Neural cell (in vitro differentiated cells): ENCODE results near the gene TSPEAR. TPM values are rescaled to one million over a fixed set of nuclear protein-coding genes. Genes with fewer than 3 reads are reported as not detected.
"Not testable (repeated sequence)": the region's sequence is repeated elsewhere in the genome, so short reads cannot be mapped to it uniquely, and the experiment has no call there.

Experiments used
- H2AFZ ChIP-seq: fragments of 200-600, 300-800 bp; sonication (generic), shearing (Covaris generic); 2 replicates; pipeline ENCODE4 v1.6.0; 2014; ENCODE audit warnings: low read depth, mild to moderate bottlenecking, antibody characterized with exemption, low read length, moderate library complexity
- H3F3A ChIP-seq: fragments of 200-600 bp; shearing (Covaris generic); 2 replicates; pipeline ENCODE4 v1.6.1; 2016; ENCODE audit warnings: mild to moderate bottlenecking, moderate library complexity, mixed read lengths, antibody characterized with exemption, low read length; ENCODE audit not compliant: insufficient read depth, poor library complexity, severe bottlenecking
- H3K27ac ChIP-seq: fragments of 200-600, 300-800 bp; sonication (generic), shearing (Covaris generic); 2 replicates; pipeline ENCODE4 v1.5.1; 2014; ENCODE audit warnings: mild to moderate bottlenecking, low read length, moderate library complexity
- H3K27me3 ChIP-seq: fragments of 300-800, 200-600 bp; sonication (generic), shearing (Covaris generic); 2 replicates; pipeline ENCODE4 v1.6.0; 2014; ENCODE audit warnings: mild to moderate bottlenecking, low read depth, low read length, moderate library complexity; ENCODE audit not compliant: insufficient read depth
- H3K36me3 ChIP-seq: fragments of 300-800, 200-600 bp; sonication (generic), shearing (Covaris generic); 2 replicates; pipeline ENCODE4 v1.5.1; 2014; ENCODE audit warnings: mild to moderate bottlenecking, antibody characterized with exemption, low read length, moderate library complexity; ENCODE audit not compliant: insufficient read depth
- H3K4me2 ChIP-seq: fragments of 300-800, 200-600 bp; sonication (generic), shearing (Covaris generic); 2 replicates; pipeline ENCODE4 v1.6.0; 2014; ENCODE audit warnings: mild to moderate bottlenecking, low read length
- H3K4me3 ChIP-seq: fragments of 300-800, 200-600 bp; sonication (generic), shearing (Covaris generic); 2 replicates; pipeline ENCODE4 v1.5.1; 2014; ENCODE audit warnings: mild to moderate bottlenecking, low read length, moderate library complexity
- H3K79me2 ChIP-seq: fragments of 200-600 bp; shearing (Covaris generic); replicated peaks from 2 replicates; pipeline ENCODE4 v1.6.0; 2014; ENCODE audit warnings: mild to moderate bottlenecking, low read length, moderate library complexity; ENCODE audit not compliant: insufficient read depth
- H3K9ac ChIP-seq: fragments of 300-800, 200-600 bp; sonication (generic), shearing (Covaris generic); 2 replicates; pipeline ENCODE4 v1.6.1; 2016; ENCODE audit warnings: mild to moderate bottlenecking, low read length, mixed read lengths
- H3K9me2 ChIP-seq: fragments of 200-600 bp; shearing (Covaris generic); 2 replicates; pipeline ENCODE4 v1.6.1; 2016; ENCODE audit warnings: mild to moderate bottlenecking, low read length, mixed read lengths; ENCODE audit not compliant: insufficient read depth
- H3K9me3 ChIP-seq: fragments of 200-600, 300-800 bp; sonication (generic), shearing (Covaris generic); 2 replicates; pipeline ENCODE4 v1.6.1; 2016; ENCODE audit warnings: mild to moderate bottlenecking, mixed run types, low read length, moderate library complexity, mixed read lengths
- H4K20me1 ChIP-seq: fragments of 200-600 bp; shearing (Covaris generic); 2 replicates; pipeline ENCODE4 v1.6.1; 2016; ENCODE audit warnings: mild to moderate bottlenecking, mixed run types; ENCODE audit not compliant: insufficient read depth
- EP300 ChIP-seq: fragments of 450-650 bp; conservative IDR thresholded peaks from 2 replicates; pipeline ENCODE4 v1.6.1; 2014; ENCODE audit warnings: antibody characterized with exemption, mild to moderate bottlenecking, moderate library complexity; ENCODE audit not compliant: poor library complexity, severe bottlenecking
- EZH2 ChIP-seq: fragments of 200-600, 300-800 bp; shearing (Covaris generic), sonication (generic); IDR thresholded peaks from 2 replicates; pipeline ENCODE4 v1.6.1; 2014; ENCODE audit warnings: antibody characterized with exemption, low read length, borderline replicate concordance, mild to moderate bottlenecking; ENCODE audit not compliant: insufficient read depth, poor library complexity, severe bottlenecking
- MXI1 ChIP-seq: fragments of 450-650 bp; conservative IDR thresholded peaks from 2 replicates; pipeline ENCODE4 v1.6.1; 2014; ENCODE audit warnings: antibody characterized with exemption, mild to moderate bottlenecking; ENCODE audit not compliant: poor library complexity, severe bottlenecking
- POLR2AphosphoS5 ChIP-seq: IDR thresholded peaks from 2 replicates; pipeline ENCODE4 v1.6.1; 2012
- RAD21 ChIP-seq: fragments of 450-650 bp; conservative IDR thresholded peaks from 2 replicates; pipeline ENCODE4 v1.6.1; 2014; ENCODE audit warnings: antibody characterized with exemption, mild to moderate bottlenecking, moderate library complexity
- REST ChIP-seq: IDR thresholded peaks from 2 replicates; pipeline ENCODE4 v1.6.1; 2012; ENCODE audit warnings: borderline replicate concordance
- SMC3 ChIP-seq: fragments of 450-650 bp; conservative IDR thresholded peaks from 2 replicates; pipeline ENCODE4 v1.6.1; 2014; ENCODE audit warnings: antibody characterized with exemption, mild to moderate bottlenecking, moderate library complexity; ENCODE audit not compliant: poor library complexity
- TAF1 ChIP-seq: IDR thresholded peaks from 2 replicates; pipeline ENCODE4 v1.6.1; 2012; ENCODE audit warnings: low read depth
- polyA plus RNA-seq: library from polyadenylated mRNA; depleted of rRNA; stranded (reverse); fragments of >200 nt; gene quantifications from 2 replicates; pipeline ENCODE4 v1.2.3, GENCODE V29; 2014
- TF ChIP-seq, protein P1 (sequence below): fragments of 450-650 bp; IDR thresholded peaks from 2 replicates; pipeline ENCODE4 v1.5.1; 2014; ENCODE audit warnings: antibody characterized with exemption, mild to moderate bottlenecking, moderate library complexity; ENCODE audit not compliant: poor library complexity, severe bottlenecking

Gene TSPEAR
- polyA plus RNA-seq, 1 donor from 2014 or later, result 0.19 TPM

- Histone ChIP-seq H3K4me2 (no peak overlapping the region), H3K36me3 (no peaks in the 10 kb centered on the region), H3K9me2 (no peaks in the 10 kb centered on the region), H3K27ac (no peak overlapping the region), H3K9ac (no peak overlapping the region), H3K27me3 (no peaks in the 10 kb centered on the region), H3F3A (no peaks in the 10 kb centered on the region), H4K20me1 (no peaks in the 10 kb centered on the region), H3K79me2 (no peaks in the 10 kb centered on the region), H3K4me3 (no peak overlapping the region), H3K9me3 (peaks cover 4% of the 10 kb centered on the region), H2AFZ (no peak overlapping the region)
- TF ChIP-seq POLR2AphosphoS5 (no peak), EZH2 (no peak), SMC3 (no peak), MXI1 (no peak), EP300 (no peak), TAF1 (no peak), RAD21 (no peak), REST (no peak)
- TF ChIP-seq, protein P1, sequence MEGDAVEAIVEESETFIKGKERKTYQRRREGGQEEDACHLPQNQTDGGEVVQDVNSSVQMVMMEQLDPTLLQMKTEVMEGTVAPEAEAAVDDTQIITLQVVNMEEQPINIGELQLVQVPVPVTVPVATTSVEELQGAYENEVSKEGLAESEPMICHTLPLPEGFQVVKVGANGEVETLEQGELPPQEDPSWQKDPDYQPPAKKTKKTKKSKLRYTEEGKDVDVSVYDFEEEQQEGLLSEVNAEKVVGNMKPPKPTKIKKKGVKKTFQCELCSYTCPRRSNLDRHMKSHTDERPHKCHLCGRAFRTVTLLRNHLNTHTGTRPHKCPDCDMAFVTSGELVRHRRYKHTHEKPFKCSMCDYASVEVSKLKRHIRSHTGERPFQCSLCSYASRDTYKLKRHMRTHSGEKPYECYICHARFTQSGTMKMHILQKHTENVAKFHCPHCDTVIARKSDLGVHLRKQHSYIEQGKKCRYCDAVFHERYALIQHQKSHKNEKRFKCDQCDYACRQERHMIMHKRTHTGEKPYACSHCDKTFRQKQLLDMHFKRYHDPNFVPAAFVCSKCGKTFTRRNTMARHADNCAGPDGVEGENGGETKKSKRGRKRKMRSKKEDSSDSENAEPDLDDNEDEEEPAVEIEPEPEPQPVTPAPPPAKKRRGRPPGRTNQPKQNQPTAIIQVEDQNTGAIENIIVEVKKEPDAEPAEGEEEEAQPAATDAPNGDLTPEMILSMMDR, result no peak
Observed at GRCh38 chr21:44602463-44602850, 108.9 kb downstream of the TSPEAR start.

GRCh38 chr21:44601596-44602462 is 109.5 kb downstream of the TSPEAR start:
- no peak overlapping the region for H3K4me2 ChIP-seq
- H3K27me3 ChIP-seq, result no peaks in the 10 kb centered on the region
- no peaks in the 10 kb centered on the region for H3K9me2 ChIP-seq
- no peaks in the 10 kb centered on the region for H3K36me3 ChIP-seq
- no peaks in the 10 kb centered on the region for H4K20me1 ChIP-seq
- no peak overlapping the region for H3K4me3 ChIP-seq
- peaks cover 4% of the 10 kb centered on the region for H3K9me3 ChIP-seq
- no peak overlapping the region for H3K27ac ChIP-seq
- TF ChIP-seq TAF1 (no peak), MXI1 (no peak), EP300 (no peak), SMC3 (no peak), EZH2 (no peak), REST (no peak)
- H3K79me2 ChIP-seq, result no peaks in the 10 kb centered on the region
- no peak overlapping the region for H3K9ac ChIP-seq
- no peaks in the 10 kb centered on the region for H3F3A ChIP-seq
- H2AFZ ChIP-seq, result no peak overlapping the region

- H3K4me2 ChIP-seq, H3K9me2 ChIP-seq, H3K79me2 ChIP-seq, H3F3A ChIP-seq, H3K36me3 ChIP-seq, H3K9me3 ChIP-seq, H3K4me3 ChIP-seq, H3K9ac ChIP-seq, H3K27ac ChIP-seq, H4K20me1 ChIP-seq, H2AFZ ChIP-seq, H3K27me3 ChIP-seq: not testable (repeated sequence)
Observed at GRCh38 chr21:44601091-44601490, 110.3 kb downstream of the TSPEAR start.
